CD4-positive, alpha-beta T cell treated with Interleukin-21 for 1 hour (primary cell): ENCODE data around the gene LASP1.
"Not testable (repeated sequence)": the region's sequence is repeated elsewhere in the genome, so short reads cannot be mapped to it uniquely, and the experiment has no call there.

ENCODE experiments used
- DNase-seq: peaks from one replicate; pipeline ENCODE4 v3.0.0-alpha.2; 2020

The LASP1 gene

DNA sequence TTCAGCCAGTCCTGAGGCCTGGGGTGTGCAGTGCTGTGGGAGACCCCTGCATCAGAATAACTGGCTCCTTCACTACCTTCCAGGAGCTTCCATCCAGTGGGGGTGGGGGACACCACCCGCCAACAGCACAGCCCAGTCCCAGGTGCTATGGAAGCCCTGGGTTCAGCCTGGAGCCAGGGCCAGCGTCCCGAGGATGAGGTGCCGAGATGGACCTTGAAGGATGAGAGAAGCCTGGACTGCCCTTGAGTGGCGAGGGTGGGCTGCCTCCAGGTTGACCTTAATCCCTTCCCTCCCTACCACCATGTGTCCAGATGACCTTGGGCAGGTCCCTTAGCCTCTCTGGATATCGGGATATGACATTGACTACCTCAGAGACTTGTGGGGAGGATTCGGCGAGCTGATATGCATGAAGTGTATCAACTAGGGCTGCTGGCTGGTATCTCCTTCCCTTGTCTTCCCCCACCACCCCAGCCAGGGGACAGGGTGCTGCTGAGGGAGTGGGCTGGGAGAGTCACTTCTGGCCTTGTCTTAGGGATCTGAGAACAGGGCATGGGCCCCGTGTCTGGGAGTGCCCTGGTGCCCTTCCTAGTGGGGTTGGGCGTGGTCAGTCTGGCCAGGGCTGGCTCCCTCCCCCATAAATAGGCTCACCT lies 41.3 kb downstream of the LASP1 start:
- no peak for DNase-seq

GRCh38 chr17:38911731-38912081 lies 41.8 kb downstream of the LASP1 start:
- DNase-seq, result not testable (repeated sequence)

- no peak for DNase-seq
Measured at GRCh38 chr17:38912221-38912813, 42.5 kb downstream of the LASP1 start.

DNA sequence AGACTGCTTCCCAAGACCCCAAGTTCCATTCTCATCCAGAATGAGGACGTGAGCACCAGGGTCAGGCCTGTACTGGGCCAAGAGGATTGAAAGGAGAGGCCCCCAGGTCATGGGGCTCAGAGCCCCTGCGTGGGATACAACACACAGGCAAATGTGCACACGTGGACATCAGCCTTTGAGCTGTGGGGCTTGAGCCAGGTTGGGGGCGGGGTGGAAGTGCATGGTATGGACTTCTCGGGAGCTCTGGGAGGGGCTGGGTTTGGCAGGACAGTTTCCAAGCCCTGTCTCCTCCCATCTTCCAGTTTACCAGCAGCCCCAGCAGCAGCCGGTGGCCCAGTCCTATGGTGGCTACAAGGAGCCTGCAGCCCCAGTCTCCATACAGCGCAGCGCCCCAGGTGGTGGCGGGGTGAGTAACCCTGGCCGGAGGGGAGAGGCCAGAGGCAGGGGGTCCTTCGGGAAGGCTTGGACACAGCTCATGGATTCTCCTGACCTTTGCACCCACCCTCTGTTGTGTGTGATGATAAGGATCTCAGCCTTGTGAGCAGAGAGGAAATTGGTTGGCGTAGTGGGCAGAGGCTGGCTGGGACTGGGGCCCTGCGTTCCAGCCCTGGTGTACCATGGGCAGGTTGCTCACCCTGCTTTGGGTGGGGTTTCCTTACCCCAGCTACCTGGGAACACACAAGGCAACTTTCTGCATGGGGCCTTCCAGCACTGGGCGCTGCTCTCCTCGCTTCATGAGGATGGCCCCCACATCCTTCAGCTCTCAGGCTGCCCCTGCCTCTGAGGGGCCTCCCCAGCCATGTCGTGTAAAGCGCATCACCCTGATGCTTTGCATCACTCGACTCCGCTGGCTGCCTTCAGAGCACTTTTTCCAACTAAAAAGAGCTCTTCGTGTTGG lies 45.1 kb downstream of the LASP1 start:
- no peak for DNase-seq

- no peak for DNase-seq
Measured at GRCh38 chr17:38915639-38915995, 45.8 kb downstream of the LASP1 start.

- no peak for DNase-seq
Measured at GRCh38 chr17:38916771-38917170, 46.9 kb downstream of the LASP1 start.

DNA sequence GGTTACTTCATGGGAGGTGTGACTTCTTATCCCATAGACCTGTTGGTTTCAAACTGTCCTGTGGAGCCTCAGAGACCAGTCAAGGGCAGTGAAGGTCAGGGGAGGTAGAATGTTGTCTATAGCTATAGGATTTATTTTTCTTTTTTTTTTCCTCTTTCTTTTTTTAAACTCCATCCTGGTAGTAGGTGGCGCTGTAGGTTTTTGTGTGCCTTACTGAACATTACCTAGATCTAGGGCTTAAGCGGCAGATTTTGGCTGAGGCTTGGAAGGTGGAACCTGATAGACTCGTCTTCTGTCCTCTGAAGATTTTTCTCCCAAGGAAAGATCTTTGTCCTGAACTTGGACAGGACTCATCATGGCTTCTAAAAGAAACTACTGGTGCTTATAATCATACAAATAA lies 47.4 kb downstream of the LASP1 start:
- no peak for DNase-seq

- DNase-seq, result no peak
Measured at GRCh38 chr17:38918129-38918913, 48.5 kb downstream of the LASP1 start.

DNA sequence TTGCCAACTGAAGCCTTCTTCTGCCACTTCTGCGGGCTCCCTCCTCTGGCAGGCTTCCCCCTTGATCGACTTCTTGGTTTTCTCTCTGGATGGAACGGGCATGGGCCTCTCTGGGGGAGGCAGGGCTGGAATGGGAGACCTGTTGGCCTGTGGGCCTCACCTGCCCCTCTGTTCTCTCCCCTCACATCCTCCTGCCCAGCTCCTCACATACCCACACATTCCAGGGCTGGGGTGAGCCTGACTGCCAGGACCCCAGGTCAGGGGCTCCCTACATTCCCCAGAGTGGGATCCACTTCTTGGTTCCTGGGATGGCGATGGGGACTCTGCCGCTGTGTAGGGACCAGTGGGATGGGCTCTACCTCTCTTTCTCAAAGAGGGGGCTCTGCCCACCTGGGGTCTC lies 49.1 kb downstream of the LASP1 start:
- DNase-seq, result no peak

DNA sequence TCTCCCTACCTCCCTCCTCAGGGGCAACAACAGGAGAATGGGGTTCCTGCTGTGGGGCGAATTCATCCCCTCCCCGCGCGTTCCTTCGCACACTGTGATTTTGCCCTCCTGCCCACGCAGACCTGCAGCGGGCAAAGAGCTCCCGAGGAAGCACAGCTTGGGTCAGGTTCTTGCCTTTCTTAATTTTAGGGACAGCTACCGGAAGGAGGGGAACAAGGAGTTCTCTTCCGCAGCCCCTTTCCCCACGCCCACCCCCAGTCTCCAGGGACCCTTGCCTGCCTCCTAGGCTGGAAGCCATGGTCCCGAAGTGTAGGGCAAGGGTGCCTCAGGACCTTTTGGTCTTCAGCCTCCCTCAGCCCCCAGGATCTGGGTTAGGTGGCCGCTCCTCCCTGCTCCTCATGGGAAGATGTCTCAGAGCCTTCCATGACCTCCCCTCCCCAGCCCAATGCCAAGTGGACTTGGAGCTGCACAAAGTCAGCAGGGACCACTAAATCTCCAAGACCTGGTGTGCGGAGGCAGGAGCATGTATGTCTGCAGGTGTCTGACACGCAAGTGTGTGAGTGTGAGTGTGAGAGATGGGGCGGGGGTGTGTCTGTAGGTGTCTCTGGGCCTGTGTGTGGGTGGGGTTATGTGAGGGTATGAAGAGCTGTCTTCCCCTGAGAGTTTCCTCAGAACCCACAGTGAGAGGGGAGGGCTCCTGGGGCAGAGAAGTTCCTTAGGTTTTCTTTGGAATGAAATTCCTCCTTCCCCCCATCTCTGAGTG lies 49.6 kb downstream of the LASP1 start:
- DNase-seq, result no peak

DNA sequence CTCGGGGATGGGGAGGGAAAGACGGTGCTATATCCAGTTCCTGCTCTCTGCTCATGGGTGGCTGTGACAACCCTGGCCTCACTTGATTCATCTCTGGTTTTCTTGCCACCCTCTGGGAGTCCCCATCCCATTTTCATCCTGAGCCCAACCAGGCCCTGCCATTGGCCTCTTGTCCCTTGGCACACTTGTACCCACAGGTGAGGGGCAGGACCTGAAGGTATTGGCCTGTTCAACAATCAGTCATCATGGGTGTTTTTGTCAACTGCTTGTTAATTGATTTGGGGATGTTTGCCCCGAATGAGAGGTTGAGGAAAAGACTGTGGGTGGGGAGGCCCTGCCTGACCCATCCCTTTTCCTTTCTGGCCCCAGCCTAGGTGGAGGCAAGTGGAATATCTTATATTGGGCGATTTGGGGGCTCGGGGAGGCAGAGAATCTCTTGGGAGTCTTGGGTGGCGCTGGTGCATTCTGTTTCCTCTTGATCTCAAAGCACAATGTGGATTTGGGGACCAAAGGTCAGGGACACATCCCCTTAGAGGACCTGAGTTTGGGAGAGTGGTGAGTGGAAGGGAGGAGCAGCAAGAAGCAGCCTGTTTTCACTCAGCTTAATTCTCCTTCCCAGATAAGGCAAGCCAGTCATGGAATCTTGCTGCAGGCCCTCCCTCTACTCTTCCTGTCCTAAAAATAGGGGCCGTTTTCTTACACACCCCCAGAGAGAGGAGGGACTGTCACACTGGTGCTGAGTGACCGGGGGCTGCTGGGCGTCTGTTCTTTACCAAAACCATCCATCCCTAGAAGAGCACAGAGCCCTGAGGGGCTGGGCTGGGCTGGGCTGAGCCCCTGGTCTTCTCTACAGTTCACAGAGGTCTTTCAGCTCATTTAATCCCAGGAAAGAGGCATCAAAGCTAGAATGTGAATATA lies 50.8 kb downstream of the LASP1 start:
- DNase-seq, result no peak

- no peak for DNase-seq
Measured at GRCh38 chr17:38921756-38922411, 52.0 kb downstream of the LASP1 start.

- DNase-seq, result no peak
Measured at GRCh38 chr17:38922538-38923297, 52.9 kb downstream of the LASP1 start.

DNA sequence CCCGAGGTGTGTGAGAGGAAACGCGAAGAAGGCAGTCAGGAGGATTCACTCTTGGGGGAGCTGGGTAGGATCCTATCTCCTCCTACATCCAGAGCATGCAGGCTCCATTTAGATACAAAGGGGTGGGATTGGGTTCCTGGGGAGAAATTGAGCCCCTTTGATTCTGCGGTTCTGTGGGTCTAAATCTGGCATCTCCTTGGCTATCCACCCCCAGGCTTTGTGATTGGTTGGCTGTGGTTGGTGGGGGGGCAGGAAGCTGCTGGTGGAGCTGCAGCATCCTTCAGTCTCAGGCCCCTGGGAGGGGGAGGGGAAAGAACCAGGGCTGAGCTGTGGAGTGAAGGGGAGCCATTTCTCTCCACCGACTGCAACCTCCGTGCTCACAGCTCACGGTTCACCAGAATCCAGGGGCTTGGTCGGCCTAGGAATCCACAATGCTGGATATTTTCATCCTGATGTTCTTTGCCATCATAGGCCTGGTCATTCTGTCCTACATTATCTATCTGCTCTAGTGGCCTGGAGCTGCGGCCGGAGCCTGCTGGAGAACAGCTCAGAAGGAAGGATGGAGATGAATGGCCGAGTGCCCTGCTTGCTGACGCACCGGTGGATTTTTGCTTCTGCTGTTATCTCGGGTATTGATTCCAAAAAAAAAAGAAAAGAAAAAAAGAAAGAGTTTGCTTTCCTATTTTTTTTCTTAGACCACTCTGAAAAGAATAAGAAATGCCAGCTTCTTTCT lies 55.6 kb downstream of the LASP1 start, which contains the start of gene LASP1NB:
LASP1NB (plus strand) TSS at position 352 of the 733 bp plus-strand sequence.
- peak; percentile 50 for DNase-seq

DNA sequence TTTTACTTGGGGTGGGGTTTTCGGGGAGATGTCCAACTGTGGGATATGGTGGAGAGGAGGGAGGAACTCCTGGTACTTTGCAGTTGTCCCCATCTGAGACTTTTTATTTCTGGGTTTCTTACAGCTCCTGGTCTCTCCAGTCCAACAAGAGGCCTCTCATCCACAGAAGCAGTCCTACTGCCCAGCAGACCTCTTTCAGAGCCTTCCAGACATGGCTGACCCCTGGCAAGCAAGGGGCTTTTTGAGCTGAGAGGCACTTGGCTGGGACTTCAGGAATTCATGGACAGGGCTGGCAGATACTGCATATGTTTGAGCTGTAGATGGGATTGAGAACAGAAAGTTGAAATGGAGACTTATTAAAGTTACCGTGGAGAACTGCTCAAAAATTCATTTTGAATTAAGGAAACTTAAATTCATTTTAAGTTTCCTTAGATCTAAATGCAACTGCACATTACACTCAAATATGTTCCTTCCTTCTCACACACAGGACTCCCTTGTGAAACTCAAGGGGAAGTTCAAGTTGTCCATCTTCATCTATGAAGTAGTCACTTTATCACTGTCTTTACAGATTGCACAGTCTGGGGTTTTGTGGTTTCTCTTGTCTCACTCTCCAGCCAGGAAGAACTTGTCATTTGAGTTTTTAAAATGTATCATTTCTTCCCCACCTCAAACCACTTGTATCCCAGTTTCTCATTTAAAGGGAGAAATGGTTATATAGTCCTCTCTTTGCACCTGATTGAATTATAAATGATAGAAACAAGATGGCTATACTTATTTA lies 56.6 kb downstream of the LASP1 start:
- no peak for DNase-seq

- DNase-seq, result not testable (repeated sequence)
Measured at GRCh38 chr17:38930782-38931181, 60.9 kb downstream of the LASP1 start.

DNA sequence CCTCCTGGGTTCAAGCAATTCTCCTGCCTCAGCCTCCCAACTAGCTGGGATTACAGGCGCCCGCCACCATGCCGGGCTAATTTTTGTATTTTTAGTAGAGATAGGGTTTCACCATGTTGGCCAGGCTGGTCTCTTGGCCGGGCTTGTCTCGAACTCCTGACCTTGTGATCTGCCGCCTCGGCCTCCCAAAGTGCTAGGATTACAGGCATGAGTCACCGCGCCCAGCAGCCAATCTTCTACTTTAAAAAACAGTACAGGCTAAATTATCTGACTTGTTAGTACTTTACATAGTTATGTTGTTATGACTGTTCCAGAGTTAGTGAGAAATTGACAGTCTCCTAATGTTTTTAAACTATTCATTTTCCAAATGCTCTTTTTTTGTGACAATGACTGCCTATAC lies 64.1 kb downstream of the LASP1 start:
- DNase-seq, result not testable (repeated sequence)

GRCh38 chr17:38939987-38940386 lies 70.1 kb downstream of the LASP1 start:
- no peak for DNase-seq
